Measurements from ENCODE around the gene ERG. TPM values are rescaled to one million over a fixed set of nuclear protein-coding genes. Genes with fewer than 3 reads are reported as not detected.

The ERG gene
- total and polyA plus RNA-seq, 2 of the 8 experiments (the other 6 are each of a cell fraction or from before 2014, with no cell fraction given) = 1.0 to 3.0 TPM

GRCh38 chr21:38438462-38438893 is 59.8 kb downstream of the ERG start:
- H3K56ac ChIP-seq (replicated peaks; ENCODE audit: insufficient read length, low read depth, low read length) = no peak overlapping the region
- no peak overlapping the region for H3K9ac ChIP-seq (replicated peaks in 1 of 4; ENCODE audit: extremely low read depth in 1 of 4, low read depth in 3 of 4, low read length in 3 of 4)
- no peaks in the 10 kb centered on the region for H3K9me3 ChIP-seq (ENCODE audit: insufficient read depth in 2 of 2, low read depth in 1 of 2, low read length in 1 of 2)
- H3K79me1 ChIP-seq (ENCODE audit: low read depth, low read length) = no peaks in the 10 kb centered on the region
- FAIRE-seq (no peak), DNase-seq (ENCODE audit: low read depth in 1 of 2, low spot score in 2 of 2) (no peak)
- no peak overlapping the region for H2BK12ac ChIP-seq (ENCODE audit: low read depth, low read length)
- no peak overlapping the region for H4K5ac ChIP-seq (ENCODE audit: insufficient read length, low read depth, low read length)
- no peak overlapping the region for H3K18ac ChIP-seq (ENCODE audit: extremely low read depth, low read length)
- H2AK5ac ChIP-seq (ENCODE audit: low read depth, low read length) = no peak overlapping the region
- H3K14ac ChIP-seq (ENCODE audit: insufficient read length) = no peak overlapping the region
- H3K23ac ChIP-seq (ENCODE audit: insufficient read length) = no peak overlapping the region
- H3K4me1 ChIP-seq (replicated peaks in 1 of 4; ENCODE audit: control insufficient read depth in 3 of 4, insufficient read depth in 4 of 4, low read length in 3 of 4) = no peaks in the 10 kb centered on the region
- H3K4me3 ChIP-seq (ENCODE audit: extremely low read depth in 1 of 4, insufficient read depth in 2 of 4, low read depth in 3 of 4, low read length in 4 of 4) = no peak overlapping the region
- no peak overlapping the region for H4K91ac ChIP-seq (replicated peaks; ENCODE audit: insufficient read length, low read length)
- H3K36me3 ChIP-seq (ENCODE audit: control insufficient read depth in 2 of 4, insufficient read depth in 4 of 4, low read length in 3 of 4) = no peaks in the 10 kb centered on the region
- no peaks in the 10 kb centered on the region; a peak in 1 of 7 replicates for H3K27me3 ChIP-seq (replicated peaks in 1 of 4; ENCODE audit: control insufficient read depth in 3 of 4, extremely low read depth in 1 of 4, insufficient read depth in 3 of 4, low read length in 3 of 4)
- H3K23me2 ChIP-seq (ENCODE audit: low read depth, low read length) = no peaks in the 10 kb centered on the region
- H2BK20ac ChIP-seq (ENCODE audit: low read length) = no peak overlapping the region
- no peak overlapping the region for H3K4me2 ChIP-seq (ENCODE audit: insufficient read depth in 1 of 2, low read depth in 2 of 2, low read length in 2 of 2)
- no peak overlapping the region for H2AFZ ChIP-seq (ENCODE audit: low read length)
- no peaks in the 10 kb centered on the region for H3K79me2 ChIP-seq (ENCODE audit: control insufficient read depth in 1 of 2, insufficient read depth in 2 of 2, low read length in 2 of 2)
- 94% methylated on average over 11 of the region's 11 CpGs; no CpG with 5 or more reads in 1 of the 2 experiments for WGBS, 2 experiments (ENCODE audit: extremely low coverage in 1 of 2, insufficient coverage in 1 of 2, insufficient read length in 1 of 2, insufficient replicate concordance in 2 of 2, low coverage in 1 of 2, low lambda C conversion rate in 2 of 2, missing lambda C conversion rate in 1 of 2)
- H4K20me1 ChIP-seq (replicated peaks in 1 of 2; ENCODE audit: control insufficient read depth in 1 of 2, insufficient read depth in 2 of 2, low read length in 2 of 2) = no peaks in the 10 kb centered on the region
- H4K8ac ChIP-seq (ENCODE audit: extremely low read depth, insufficient read depth, low read length) = no peak overlapping the region
- CTCF ChIA-PET (ENCODE audit: partially characterized antibody) = no interaction called here
- POLR2A ChIA-PET (ENCODE audit: partially characterized antibody) = no interaction called here
- no peak overlapping the region for H2BK120ac ChIP-seq (replicated peaks; ENCODE audit: low read depth, low read length)
- H2BK15ac ChIP-seq (ENCODE audit: low read length) = no peak overlapping the region
- H3K27ac ChIP-seq (ENCODE audit: low read depth, low read length) = no peak overlapping the region
- no peak overlapping the region for H2BK5ac ChIP-seq (ENCODE audit: low read depth, low read length)
- no peak overlapping the region for H3K4ac ChIP-seq (replicated peaks; ENCODE audit: insufficient read length, low read depth, low read length)
- TF ChIP-seq SP1 (IDR thresholded peaks at IDR 0.05; ENCODE audit: low read depth, low read length) (no peak), POLR2A (IDR thresholded peaks at IDR 0.05; ENCODE audit: control extremely low read depth in 1 of 2, low read depth in 2 of 2, low read length in 2 of 2) (no peak), SP2 (IDR thresholded peaks at IDR 0.05; ENCODE audit: low read length) (no peak), CHD1 (IDR thresholded peaks at IDR 0.05; ENCODE audit: low read depth, low read length) (no peak), TBP (IDR thresholded peaks at IDR 0.05; ENCODE audit: low read depth, low read length) (no peak), SP4 (IDR thresholded peaks at IDR 0.05; ENCODE audit: low read length) (no peak), RFX5 (IDR thresholded peaks at IDR 0.05; ENCODE audit: borderline replicate concordance, low read depth, low read length) (no peak), TEAD4 (IDR thresholded peaks at IDR 0.05; ENCODE audit: low read depth, low read length) (no peak), CREB1 (IDR thresholded peaks at IDR 0.05) (no peak), SRF (IDR thresholded peaks at IDR 0.05; ENCODE audit: low read depth, low read length) (no peak), CTCF (IDR thresholded peaks at IDR 0.05; ENCODE audit: control extremely low read depth in 1 of 3, insufficient read depth in 1 of 3, low read depth in 1 of 3, low read length in 3 of 3) (no peak), BACH1 (IDR thresholded peaks at IDR 0.05; ENCODE audit: low read length) (no peak), ASH2L (IDR thresholded peaks at IDR 0.05; ENCODE audit: low read length) (no peak), RBBP5 (IDR thresholded peaks at IDR 0.05; ENCODE audit: borderline replicate concordance, low read depth, low read length) (no peak), NANOG (IDR thresholded peaks at IDR 0.05; ENCODE audit: insufficient read depth, low read depth, low read length, poor library complexity, severe bottlenecking) (no peak)

Measured in H1 (cell line).